GM23338 (cell line): ENCODE measurements around the gene HMGN5. TPM values are rescaled to one million over a fixed set of nuclear protein-coding genes. Genes with fewer than 3 reads are reported as not detected.

Source experiments
- ATAC-seq: fragments of 200-7000 bp; cut with Tn5 transposase; 3 replicates; pipeline ENCODE4 v1.9.1; 2020
- DNase-seq: peaks from one replicate; pipeline ENCODE4 v3.0.0-alpha.2; 2015; ENCODE audit warnings: low spot score
- H2AFZ ChIP-seq: fragments of 200-600 bp; sonication (generic); 2 replicates; pipeline ENCODE4 v1.8.0; 2016; ENCODE audit warnings: antibody characterized with exemption, mild to moderate bottlenecking, moderate library complexity
- H3F3A ChIP-seq: fragments of 200-600 bp; sonication (generic); replicated peaks from 2 replicates; pipeline ENCODE4 v1.8.0; 2017; ENCODE audit warnings: antibody characterized with exemption, mixed run types, low read depth
- H3K27ac ChIP-seq: fragments of 200-600 bp; sonication (generic); 2 replicates; pipeline ENCODE4 v1.6.1; 2016; ENCODE audit warnings: low read depth
- H3K27me3 ChIP-seq: fragments of 200-600 bp; sonication (generic); 2 replicates; pipeline ENCODE4 v1.8.0; 2016; ENCODE audit warnings: mild to moderate bottlenecking, mixed run types, moderate library complexity; ENCODE audit not compliant: insufficient read depth
- H3K36me3 ChIP-seq: fragments of 200-600 bp; sonication (generic); 2 replicates; pipeline ENCODE4 v1.8.0; 2016; ENCODE audit warnings: mild to moderate bottlenecking; ENCODE audit not compliant: insufficient read depth
- H3K4me1 ChIP-seq: fragments of 200-600 bp; sonication (generic); 2 replicates; pipeline ENCODE4 v1.8.0; 2016; ENCODE audit warnings: mild to moderate bottlenecking, moderate library complexity; ENCODE audit not compliant: insufficient read depth
- H3K4me2 ChIP-seq: fragments of 200-600 bp; sonication (generic); 2 replicates; pipeline ENCODE4 v1.7.1; 2017; ENCODE audit warnings: mixed run types
- H3K4me3 ChIP-seq: fragments of 200-600 bp; sonication (generic); 2 replicates; pipeline ENCODE4 v1.6.1; 2016; ENCODE audit warnings: mixed run types
- H3K79me2 ChIP-seq: fragments of 200-600 bp; sonication (generic); replicated peaks from 2 replicates; pipeline ENCODE4 v1.8.0; 2017; ENCODE audit warnings: mild to moderate bottlenecking; ENCODE audit not compliant: insufficient read depth
- H3K9me2 ChIP-seq: fragments of 200-600 bp; sonication (generic); 2 replicates; pipeline ENCODE4 v1.8.0; 2017; ENCODE audit not compliant: insufficient read depth
- H4K20me1 ChIP-seq: fragments of 200-600 bp; sonication (generic); replicated peaks from 2 replicates; pipeline ENCODE4 v1.8.0; 2017; ENCODE audit warnings: mild to moderate bottlenecking; ENCODE audit not compliant: insufficient read depth
- H3K27ac Mint-ChIP-seq: 2 replicates; pipeline ENCODE4 v1.8.0; 2020; ENCODE audit warnings: inconsistent platforms, mild to moderate bottlenecking, moderate library complexity, mixed read lengths
- H3K27me3 Mint-ChIP-seq: 3 replicates; pipeline ENCODE4 v1.8.0; 2022; ENCODE audit warnings: low read depth, mild to moderate bottlenecking, moderate library complexity, mixed read lengths, inconsistent platforms; ENCODE audit not compliant: insufficient read depth, poor library complexity
- H3K36me3 Mint-ChIP-seq: 3 replicates; pipeline ENCODE4 v1.8.0; 2021; ENCODE audit warnings: low read depth, mild to moderate bottlenecking, inconsistent platforms, moderate library complexity, mixed read lengths
- H3K4me1 Mint-ChIP-seq: 3 replicates; pipeline ENCODE4 v1.8.0; 2020; ENCODE audit warnings: mild to moderate bottlenecking, inconsistent platforms, mixed read lengths
- H3K4me3 Mint-ChIP-seq: 3 replicates; pipeline ENCODE4 v1.8.0; 2021; ENCODE audit warnings: moderate library complexity, mild to moderate bottlenecking, inconsistent platforms, mixed read lengths
- H3K9me3 Mint-ChIP-seq: 3 replicates; pipeline ENCODE4 v1.8.0; 2020; ENCODE audit warnings: moderate library complexity, mild to moderate bottlenecking, inconsistent platforms, mixed read lengths
- CREB1 ChIP-seq: fragments of 250-450 bp; sonication (Bioruptor Pico); IDR thresholded peaks from 2 replicates; pipeline ENCODE4 v1.5.0; 2020; ENCODE audit warnings: low read depth, mild to moderate bottlenecking, moderate library complexity
- CTCF ChIP-seq, 2 experiments: fragments of 200-600 bp in 1 of 2; sonication (generic) in 1 of 2; conservative IDR thresholded peaks; 2 replicates each; pipeline versions ENCODE4 v1.5.1 to v1.6.1; 2016 to 2017; ENCODE audit warnings: antibody characterized with exemption in 2 of 2, low read depth in 2 of 2, mild to moderate bottlenecking in 2 of 2, moderate library complexity in 1 of 2
- ETS1 ChIP-seq: IDR thresholded peaks from 2 replicates; pipeline ENCODE4 v1.6.1; 2016; ENCODE audit warnings: antibody characterized with exemption
- EZH2 ChIP-seq: fragments of 200-600 bp; sonication (generic); IDR thresholded peaks from one replicate; pipeline ENCODE4 v1.8.0; 2017; ENCODE audit warnings: antibody characterized with exemption, mild to moderate bottlenecking, low read depth; ENCODE audit not compliant: unreplicated experiment
- EZH2phosphoT487 ChIP-seq: fragments of 200-600 bp; sonication (generic); IDR thresholded peaks from one replicate; pipeline ENCODE4 v1.8.1; 2018; ENCODE audit warnings: antibody characterized with exemption; ENCODE audit not compliant: unreplicated experiment
- JUNB ChIP-seq: IDR thresholded peaks from one replicate; pipeline ENCODE4 v1.6.1; 2016; ENCODE audit warnings: antibody characterized with exemption; ENCODE audit not compliant: unreplicated experiment
- NANOG ChIP-seq: IDR thresholded peaks from 2 replicates; pipeline ENCODE4 v1.6.1; 2016; ENCODE audit warnings: antibody characterized with exemption, borderline replicate concordance
- POLR2AphosphoS5 ChIP-seq: IDR thresholded peaks from 2 replicates; pipeline ENCODE4 v1.6.1; 2016; ENCODE audit warnings: antibody characterized with exemption, low read depth
- REST ChIP-seq: IDR thresholded peaks from one replicate; pipeline ENCODE4 v1.6.1; 2018; ENCODE audit warnings: antibody characterized with exemption; ENCODE audit not compliant: unreplicated experiment
- STAT1 ChIP-seq: IDR thresholded peaks from one replicate; pipeline ENCODE4 v1.6.1; 2016; ENCODE audit warnings: antibody characterized with exemption; ENCODE audit not compliant: unreplicated experiment
- ZNF114 ChIP-seq: fragments of 250-450 bp; sonication (Bioruptor Pico); IDR thresholded peaks from 2 replicates; pipeline ENCODE4 v1.5.0; 2020; ENCODE audit warnings: mild to moderate bottlenecking, moderate library complexity
- ZNF331 ChIP-seq: fragments of 250-450 bp; sonication (Bioruptor Pico); IDR thresholded peaks from 2 replicates; pipeline ENCODE4 v1.5.0; 2020; ENCODE audit warnings: low read depth, mild to moderate bottlenecking, moderate library complexity
- ZNF462 ChIP-seq: fragments of 250-450 bp; sonication (Bioruptor Pico); IDR thresholded peaks from 2 replicates; pipeline ENCODE4 v1.5.0; 2020; ENCODE audit warnings: mild to moderate bottlenecking, moderate library complexity
- polyA plus RNA-seq: library from polyadenylated mRNA; unstranded; fragments of >200 nt; fragmentation: Nextera tagmentation; extraction: Ambion mirVana; gene quantifications from 2 replicates; pipeline ENCODE4 v1.2.1, GENCODE V29; 2016
- total RNA-seq: library from RNA; depleted of rRNA; stranded (reverse); fragments of >200 nt; shearing (Covaris generic); gene quantifications from 2 replicates; pipeline ENCODE4 v1.2.3, GENCODE V29; 2014

HMGN5 gene
- total and polyA plus RNA-seq, 2 experiments from 2014 or later, result 5.2 to 155 TPM

GRCh38 chrX:81208916-81209315 lies 7.2 kb upstream of the HMGN5 start:
- TF ChIP-seq ZNF462 (CRISPR knock-in tag), result no peak
- no peak for TF ChIP-seq STAT1
- no peak for TF ChIP-seq EZH2phosphoT487
- no peak for TF ChIP-seq EZH2
- no peak for TF ChIP-seq REST
- no peak for TF ChIP-seq ZNF331 (CRISPR knock-in tag)
- TF ChIP-seq CREB1 (CRISPR knock-in tag), result no peak
- TF ChIP-seq POLR2AphosphoS5, result no peak
- no peak for TF ChIP-seq ETS1
- no peak for TF ChIP-seq NANOG
- TF ChIP-seq ZNF114, result no peak
- no peak for TF ChIP-seq CTCF (conservative IDR thresholded peaks at IDR 0.05; ENCODE audit: low read depth in 2 of 2)
- TF ChIP-seq JUNB, result no peak
- Histone ChIP-seq H3K36me3 (no peaks in the 10 kb centered on the region), H3K4me3 (no peak overlapping the region), H4K20me1 (no peaks in the 10 kb centered on the region), H3K4me1 (0 out of 2 replicates have a peak, but pooled peaks cover 3% of the 10 kb centered on the region), H3K4me2 (no peak overlapping the region), H3K27ac (no peak overlapping the region), H3F3A (no peaks in the 10 kb centered on the region), H3K79me2 (peaks cover 51% of the 10 kb centered on the region), H2AFZ (no peak overlapping the region), H3K27me3 (no peaks in the 10 kb centered on the region), H3K9me2 (no peaks in the 10 kb centered on the region)
- Mint-ChIP-seq H3K27me3 (no peaks in the 10 kb centered on the region), H3K36me3 (peaks cover 13% of the 10 kb centered on the region), H3K4me3 (no peak overlapping the region), H3K27ac (no peak overlapping the region), H3K4me1 (peaks cover 7% of the 10 kb centered on the region), H3K9me3 (no peaks in the 10 kb centered on the region)
- ATAC-seq (no peak), DNase-seq (no peak)
